ENCODE measurements around the gene PRKACA.
"Not testable (repeated sequence)": the region's sequence is repeated elsewhere in the genome, so short reads cannot be mapped to it uniquely, and the experiment has no call there.

The PRKACA gene

DNA sequence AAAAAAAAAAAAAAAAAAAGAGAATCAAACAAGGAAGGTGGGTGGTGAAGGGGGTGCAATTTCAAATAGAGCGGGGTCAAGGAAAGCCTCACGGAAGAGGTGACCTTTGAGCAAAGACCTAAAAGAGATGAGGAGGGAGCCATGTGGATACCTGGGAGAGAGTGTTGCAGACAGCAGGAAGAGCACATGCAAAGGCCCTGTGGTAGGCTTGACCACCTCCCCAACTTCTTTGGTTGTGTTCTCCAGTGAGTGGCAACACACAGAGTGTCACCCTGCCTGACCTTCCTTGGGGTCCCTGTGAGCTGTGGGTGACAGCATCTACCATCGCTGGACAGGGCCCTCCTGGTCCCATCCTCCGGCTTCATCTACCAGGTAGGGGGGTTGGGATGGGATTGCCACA, 67.0 kb downstream of the PRKACA start:
- Histone ChIP-seq H3K9me3 (ENCODE audit: insufficient read depth, low read length) (peaks cover 18% of the 10 kb centered on the region; the same call in 1 of the 2 replicates), H3K36me3 (ENCODE audit: insufficient read depth, insufficient read length, low read length) (peaks cover 57% of the 10 kb centered on the region), H3K9ac (ENCODE audit: insufficient read length, low read depth) (no peak overlapping the region), H3K4me1 (ENCODE audit: insufficient read depth, insufficient read length) (peaks cover 9% of the 10 kb centered on the region), H3K27me3 (ENCODE audit: insufficient read depth, insufficient read length) (no peaks in the 10 kb centered on the region), H3K4me3 (ENCODE audit: insufficient read length, low read depth) (no peak overlapping the region)
- TF ChIP-seq SUZ12 (IDR thresholded peaks at IDR 0.05; ENCODE audit: extremely low read depth, insufficient read depth, insufficient read length): no peak
- TF ChIP-seq YY1 (IDR thresholded peaks at IDR 0.05; ENCODE audit: insufficient read depth, insufficient read length): no peak
- no peak for TF ChIP-seq ZNF274 (IDR thresholded peaks at IDR 0.05; ENCODE audit: low read depth, low read length)
- no peak for DNase-seq (ENCODE audit: low read depth, low spot score)

DNA sequence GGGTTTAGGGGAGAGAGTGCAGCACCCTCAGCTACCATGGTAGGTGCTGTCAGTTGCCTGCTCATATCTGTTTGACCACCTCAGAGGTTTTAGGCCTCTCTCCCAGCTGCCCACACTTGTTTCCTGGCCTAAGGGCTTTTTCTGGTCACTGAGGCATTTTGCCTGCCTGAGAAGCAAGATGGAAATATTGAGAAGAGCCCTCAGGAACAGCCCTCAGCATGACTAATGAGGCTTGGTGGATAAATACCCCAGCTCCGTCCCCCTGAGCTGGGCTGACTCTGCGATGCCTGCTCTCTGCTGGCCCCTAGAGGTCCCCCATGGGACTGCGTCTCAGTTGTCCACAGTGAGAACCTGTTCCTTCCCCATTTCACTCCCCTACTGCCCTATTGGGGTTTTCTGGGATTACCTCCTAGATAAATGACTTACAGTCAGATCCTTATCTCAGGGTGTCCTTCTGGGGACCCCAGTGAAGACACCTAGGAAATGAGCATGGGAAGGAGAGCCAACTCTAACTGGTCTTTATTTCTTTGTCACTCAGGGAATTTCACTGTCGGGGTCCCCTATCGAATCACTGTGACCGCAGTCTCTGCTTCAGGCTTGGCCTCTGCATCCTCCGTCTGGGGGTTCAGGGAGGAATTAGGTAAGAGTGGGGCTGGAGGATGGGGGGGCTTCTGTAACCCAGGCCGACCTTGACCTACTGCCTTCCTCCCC, 69.0 kb downstream of the PRKACA start:
- Histone ChIP-seq H3K4me1 (ENCODE audit: insufficient read depth, insufficient read length) (peaks cover 3% of the 10 kb centered on the region), H3K9ac (ENCODE audit: insufficient read length, low read depth) (no peak overlapping the region), H3K4me3 (ENCODE audit: insufficient read length, low read depth) (no peak overlapping the region), H3K27me3 (ENCODE audit: insufficient read depth, insufficient read length) (no peaks in the 10 kb centered on the region), H3K36me3 (ENCODE audit: insufficient read depth, insufficient read length, low read length) (peaks cover 54% of the 10 kb centered on the region), H3K9me3 (ENCODE audit: insufficient read depth, low read length) (peaks cover 18% of the 10 kb centered on the region; the same call in 1 of the 2 replicates)
- DNase-seq (ENCODE audit: low read depth, low spot score): peak; percentile 48
- no peak for TF ChIP-seq ZNF274 (IDR thresholded peaks at IDR 0.05; ENCODE audit: low read depth, low read length)

- H3K9ac ChIP-seq (ENCODE audit: insufficient read length, low read depth); H3K27me3 ChIP-seq (ENCODE audit: insufficient read depth, insufficient read length); H3K4me3 ChIP-seq (ENCODE audit: insufficient read length, low read depth); DNase-seq (ENCODE audit: low read depth, low spot score); H3K4me1 ChIP-seq (ENCODE audit: insufficient read depth, insufficient read length): not testable (repeated sequence)
- Histone ChIP-seq H3K9me3 (ENCODE audit: insufficient read depth, low read length) (peaks cover 12% of the 10 kb centered on the region; the same call in 1 of the 2 replicates), H3K36me3 (ENCODE audit: insufficient read depth, insufficient read length, low read length) (peaks cover 50% of the 10 kb centered on the region)
Measured at GRCh38 chr19:14047866-14048265, 69.7 kb downstream of the PRKACA start.

GRCh38 chr19:14042659-14043608, 74.6 kb downstream of the PRKACA start:
- Histone ChIP-seq H3K36me3 (ENCODE audit: insufficient read depth, insufficient read length, low read length) (peaks cover 40% of the 10 kb centered on the region), H3K4me1 (ENCODE audit: insufficient read depth, insufficient read length) (peaks cover 12% of the 10 kb centered on the region)
- H3K9ac ChIP-seq (ENCODE audit: insufficient read length, low read depth); H3K4me3 ChIP-seq (ENCODE audit: insufficient read length, low read depth); H3K9me3 ChIP-seq (ENCODE audit: insufficient read depth, low read length); H3K27me3 ChIP-seq (ENCODE audit: insufficient read depth, insufficient read length): not testable (repeated sequence)
- DNase-seq (ENCODE audit: low read depth, low spot score): peak; percentile 82
